ENCODE data around the gene SETD2.

SETD2 gene

DNA sequence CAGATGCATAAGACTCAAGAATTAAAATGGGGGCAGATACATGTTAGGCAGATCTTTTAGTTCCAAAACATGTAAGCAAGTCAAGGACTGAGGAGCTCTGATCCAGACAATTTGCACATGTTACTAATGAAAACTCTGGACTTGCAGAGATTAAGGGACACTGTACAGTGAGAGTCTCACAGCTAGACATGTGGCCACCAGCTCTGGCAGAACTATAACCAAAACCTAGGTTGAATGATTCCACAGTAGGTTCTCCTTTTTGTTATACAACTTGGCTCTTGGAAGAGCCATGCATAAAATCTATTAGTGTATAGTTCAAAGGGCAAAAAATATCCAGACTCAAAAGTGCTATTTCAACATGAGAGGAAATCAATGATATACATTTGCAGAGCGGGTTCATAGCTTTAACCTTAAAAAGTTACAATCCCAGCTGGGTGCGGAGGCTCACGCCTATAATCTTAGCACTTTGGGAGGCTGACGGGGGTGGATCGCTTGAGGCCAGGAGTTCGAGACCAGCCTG, 61.8 kb downstream of the SETD2 start:
- Histone ChIP-seq H3K27ac (ENCODE audit: low read depth, low read length, poor library complexity, severe bottlenecking) (no peak overlapping the region), H4K20me1 (ENCODE audit: insufficient read depth, low read length) (no peaks in the 10 kb centered on the region), H3K4me3 (ENCODE audit: low read depth, low read length, poor library complexity, severe bottlenecking) (no peak overlapping the region), H3K4me2 (ENCODE audit: low read length) (no peak overlapping the region), H3K27me3 (ENCODE audit: insufficient read depth, low read length) (no peaks in the 10 kb centered on the region), H3K9me2 (ENCODE audit: low read depth, low read length) (no peaks in the 10 kb centered on the region), H3F3A (ENCODE audit: insufficient read depth, low read length) (peaks cover 3% of the 10 kb centered on the region; the same call in 1 of the 2 replicates), H3K36me3 (ENCODE audit: insufficient read depth, low read length) (peaks cover 84% of the 10 kb centered on the region), H3K9ac (ENCODE audit: low read length) (no peak overlapping the region), H3K79me2 (ENCODE audit: insufficient read depth, low read length) (no peaks in the 10 kb centered on the region), H3K9me3 (ENCODE audit: low read length) (no peaks in the 10 kb centered on the region), H3K4me1 (ENCODE audit: insufficient read depth, low read length, severe bottlenecking) (no peaks in the 10 kb centered on the region), H2AFZ (ENCODE audit: low read length) (no peak overlapping the region)
- TF ChIP-seq EZH2 (IDR thresholded peaks at IDR 0.05; ENCODE audit: borderline replicate concordance, low read length) (no peak), CTCF (IDR thresholded peaks at IDR 0.05; ENCODE audit: low read length) (no peak)

- Histone ChIP-seq H3K79me2 (ENCODE audit: insufficient read depth, low read length) (no peaks in the 10 kb centered on the region), H3K36me3 (ENCODE audit: insufficient read depth, low read length) (peaks cover 90% of the 10 kb centered on the region), H3F3A (ENCODE audit: insufficient read depth, low read length) (peaks cover 3% of the 10 kb centered on the region; the same call in 1 of the 2 replicates), H2AFZ (ENCODE audit: low read length) (no peak overlapping the region), H3K4me1 (ENCODE audit: insufficient read depth, low read length, severe bottlenecking) (no peaks in the 10 kb centered on the region), H3K9me2 (ENCODE audit: low read depth, low read length) (no peaks in the 10 kb centered on the region), H3K4me3 (ENCODE audit: low read depth, low read length, poor library complexity, severe bottlenecking) (no peak overlapping the region), H3K9me3 (ENCODE audit: low read length) (no peaks in the 10 kb centered on the region), H4K20me1 (ENCODE audit: insufficient read depth, low read length) (no peaks in the 10 kb centered on the region), H3K27ac (ENCODE audit: low read depth, low read length, poor library complexity, severe bottlenecking) (no peak overlapping the region), H3K4me2 (ENCODE audit: low read length) (no peak overlapping the region), H3K9ac (ENCODE audit: low read length) (no peak overlapping the region), H3K27me3 (ENCODE audit: insufficient read depth, low read length) (no peaks in the 10 kb centered on the region)
- TF ChIP-seq EZH2 (IDR thresholded peaks at IDR 0.05; ENCODE audit: borderline replicate concordance, low read length) (no peak), CTCF (IDR thresholded peaks at IDR 0.05; ENCODE audit: low read length) (no peak)
Observed at GRCh38 chr3:47098910-47099309, 65.0 kb downstream of the SETD2 start.

GRCh38 chr3:47097864-47098263, 66.0 kb downstream of the SETD2 start:
- Histone ChIP-seq H3K79me2 (ENCODE audit: insufficient read depth, low read length) (no peaks in the 10 kb centered on the region), H3F3A (ENCODE audit: insufficient read depth, low read length) (no peaks in the 10 kb centered on the region; the same call in 1 of the 2 replicates), H3K4me1 (ENCODE audit: insufficient read depth, low read length, severe bottlenecking) (no peaks in the 10 kb centered on the region), H3K4me2 (ENCODE audit: low read length) (no peak overlapping the region), H3K27me3 (ENCODE audit: insufficient read depth, low read length) (no peaks in the 10 kb centered on the region), H3K9ac (ENCODE audit: low read length) (no peak overlapping the region), H3K27ac (ENCODE audit: low read depth, low read length, poor library complexity, severe bottlenecking) (no peak overlapping the region), H3K4me3 (ENCODE audit: low read depth, low read length, poor library complexity, severe bottlenecking) (no peak overlapping the region), H4K20me1 (ENCODE audit: insufficient read depth, low read length) (no peaks in the 10 kb centered on the region), H3K36me3 (ENCODE audit: insufficient read depth, low read length) (peaks cover 85% of the 10 kb centered on the region), H3K9me3 (ENCODE audit: low read length) (no peaks in the 10 kb centered on the region), H3K9me2 (ENCODE audit: low read depth, low read length) (no peaks in the 10 kb centered on the region), H2AFZ (ENCODE audit: low read length) (no peak overlapping the region)
- TF ChIP-seq EZH2 (IDR thresholded peaks at IDR 0.05; ENCODE audit: borderline replicate concordance, low read length) (no peak), CTCF (IDR thresholded peaks at IDR 0.05; ENCODE audit: low read length) (no peak)

All from OCI-LY1 (cell line).